ENCODE data around the gene MINK1.
"Not testable (repeated sequence)": the region's sequence is repeated elsewhere in the genome, so short reads cannot be mapped to it uniquely, and the experiment has no call there.

Gene MINK1

GRCh38 chr17:4812690-4813089 is 20.4 kb upstream of the MINK1 start:
- no peak for DNase-seq

DNA sequence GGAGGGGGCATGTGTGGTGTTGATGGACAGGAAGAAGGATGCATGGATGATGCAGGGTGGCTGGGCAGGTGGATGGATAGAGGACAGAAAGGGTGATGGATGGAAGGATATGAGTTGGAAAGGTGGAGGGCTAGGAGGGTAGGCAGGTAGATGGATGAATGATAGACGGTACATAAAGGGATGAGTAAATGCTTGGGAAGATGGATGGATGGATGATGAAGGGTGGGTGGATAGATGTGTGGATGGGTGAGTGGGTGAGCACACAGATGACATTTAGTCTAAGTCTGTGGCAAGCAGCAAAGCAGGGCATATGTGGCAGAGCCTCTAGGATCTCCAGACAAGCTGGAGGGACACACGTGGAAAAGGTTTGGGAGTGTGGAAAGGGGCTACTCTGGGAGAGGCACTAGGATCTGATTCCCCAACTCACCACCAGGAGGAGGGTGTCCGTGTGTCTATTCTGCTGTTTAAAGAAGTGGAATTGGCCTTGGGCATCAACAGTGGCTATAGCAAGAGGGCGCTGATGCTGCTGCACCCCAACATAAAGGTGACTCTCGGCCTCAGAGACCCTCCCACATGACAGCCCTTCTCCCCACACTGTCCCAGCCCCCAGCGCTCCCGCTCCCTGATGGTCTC is 18.0 kb upstream of the MINK1 start:
- no peak for DNase-seq

DNA sequence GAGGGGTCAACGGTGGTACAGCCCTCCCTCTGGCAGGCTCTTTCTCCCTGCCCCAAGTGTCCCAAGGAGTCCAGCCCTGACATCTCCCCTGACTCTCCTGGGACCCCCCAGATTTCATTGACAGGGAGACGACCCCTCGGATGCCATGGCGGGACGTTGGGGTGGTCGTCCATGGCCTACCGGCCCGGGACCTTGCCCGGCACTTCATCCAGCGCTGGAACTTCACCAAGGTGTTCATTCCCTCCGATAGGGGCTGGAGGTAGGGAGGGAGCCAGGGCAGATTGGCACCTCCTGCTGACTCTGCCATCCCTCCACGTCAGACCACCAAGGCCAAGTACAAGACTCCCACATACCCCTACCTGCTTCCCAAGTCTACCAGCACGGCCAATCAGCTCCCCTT is 16.3 kb upstream of the MINK1 start:
- no peak for DNase-seq

DNA sequence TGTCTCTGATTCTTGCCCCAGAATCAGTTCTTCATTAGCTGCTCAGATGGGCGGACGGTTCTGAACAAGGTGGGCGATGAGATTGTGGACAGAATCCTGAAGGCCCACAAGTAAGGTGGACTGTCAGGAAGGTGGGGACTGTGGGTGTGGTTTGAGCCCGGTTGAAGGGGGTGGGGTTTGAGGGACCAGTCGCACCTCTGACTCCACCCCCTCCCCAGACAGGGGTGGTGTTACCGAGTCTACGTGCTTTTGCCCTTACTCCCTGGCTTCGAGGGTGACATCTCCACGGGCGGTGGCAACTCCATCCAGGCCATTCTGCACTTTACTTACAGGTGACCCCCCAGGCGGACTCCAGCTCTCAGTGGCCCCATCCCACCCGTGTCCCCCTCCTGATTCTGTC is 14.9 kb upstream of the MINK1 start:
- DNase-seq, result no peak

GRCh38 chr17:4822835-4823234 is 10.3 kb upstream of the MINK1 start:
- no peak for DNase-seq

- DNase-seq, result no peak
Observed at GRCh38 chr17:4823373-4824089, 9.6 kb upstream of the MINK1 start.

DNA sequence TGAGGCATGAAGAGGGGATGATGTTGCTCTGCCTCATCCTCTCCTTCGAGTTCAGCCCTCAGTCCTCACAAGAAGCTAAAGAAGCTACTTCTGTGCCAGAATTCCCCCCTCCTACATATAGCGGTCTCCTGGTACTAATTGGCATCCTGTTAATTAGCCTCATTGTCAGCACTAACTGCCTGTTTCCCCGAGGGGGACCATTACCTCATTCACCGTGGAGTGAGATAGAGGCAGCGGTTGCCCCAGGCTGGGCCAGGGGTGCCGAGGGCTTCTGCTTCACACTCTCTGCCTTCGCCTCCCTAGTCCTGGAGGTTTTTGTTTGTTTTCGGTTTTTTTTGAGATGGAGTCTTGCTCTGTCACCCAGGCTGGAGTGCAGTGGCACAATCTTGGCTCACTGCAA is 5.7 kb upstream of the MINK1 start:
- no peak for DNase-seq

- DNase-seq, result not testable (repeated sequence)
Observed at GRCh38 chr17:4832829-4833177, 337 bp upstream of the MINK1 start.

DNA sequence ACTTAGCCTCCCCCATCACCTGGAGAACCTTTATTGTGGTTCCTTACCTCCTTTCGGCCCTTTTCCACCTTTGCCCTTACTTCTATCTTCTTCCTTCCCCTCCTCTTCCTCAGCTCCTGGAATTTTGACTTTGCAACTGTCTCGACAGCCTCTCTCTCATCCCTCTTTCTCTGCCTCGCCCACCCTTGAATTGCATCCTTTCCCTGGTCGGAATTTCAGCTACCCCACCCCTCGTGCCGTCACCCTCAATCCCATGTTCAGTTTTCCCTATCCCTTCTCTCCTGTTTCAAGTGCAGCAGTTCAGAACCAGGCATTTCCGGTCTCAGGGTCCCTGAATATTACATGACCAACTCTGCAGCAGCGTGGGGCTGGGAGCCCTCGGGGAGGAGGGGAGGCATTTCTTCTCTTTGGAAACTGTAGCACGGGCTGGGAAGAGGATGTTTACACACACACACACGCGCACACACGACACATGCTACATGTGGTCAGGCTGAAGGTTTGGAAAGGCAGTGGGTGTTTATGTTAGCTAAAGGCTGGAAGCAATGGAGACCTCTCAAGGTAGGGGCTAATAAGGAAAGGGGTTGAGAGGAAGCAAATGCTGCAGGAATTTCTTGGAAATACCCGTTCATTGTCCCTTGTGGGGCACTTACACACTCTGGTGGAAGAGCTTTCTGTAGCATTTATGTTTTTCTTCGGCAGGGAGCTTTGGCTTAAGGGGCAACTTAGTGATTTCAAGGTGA is 971 bp downstream of the MINK1 start:
- DNase-seq, result peak in 1 of 2 donors; percentile 10

GRCh38 chr17:4834681-4835020 is 1.5 kb downstream of the MINK1 start:
- no peak for DNase-seq

- DNase-seq, result no peak
Observed at GRCh38 chr17:4836221-4836620, 3.1 kb downstream of the MINK1 start.

GRCh38 chr17:4837471-4838308 is 4.5 kb downstream of the MINK1 start:
- no peak for DNase-seq

- no peak for DNase-seq
Observed at GRCh38 chr17:4838309-4838785, 5.2 kb downstream of the MINK1 start.

GRCh38 chr17:4839221-4839620 is 6.1 kb downstream of the MINK1 start:
- no peak for DNase-seq

GRCh38 chr17:4839965-4840892 is 7.1 kb downstream of the MINK1 start:
- no peak for DNase-seq

- DNase-seq, result peak in 1 of 2 donors; percentile 8
Observed at GRCh38 chr17:4840893-4841242, 7.7 kb downstream of the MINK1 start.

DNA sequence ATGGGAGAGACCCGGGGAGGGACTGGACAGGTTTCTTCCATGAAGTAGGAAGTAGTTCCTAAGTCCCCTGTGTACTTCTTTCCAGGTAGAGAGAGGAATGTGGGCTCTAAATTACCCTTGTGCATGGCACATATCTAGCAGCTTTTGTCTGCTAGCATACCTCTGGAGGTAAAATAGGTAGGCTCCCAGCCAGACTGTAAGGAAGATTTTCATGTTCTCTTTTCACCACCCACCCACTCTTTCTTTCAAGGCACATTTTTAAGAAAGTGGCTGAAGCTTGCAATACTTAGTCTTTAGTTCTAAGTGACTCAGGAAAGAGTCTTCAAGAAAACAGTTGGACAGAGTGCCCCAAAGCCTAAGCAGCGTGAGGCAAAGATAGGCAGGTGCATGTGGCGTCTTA is 9.2 kb downstream of the MINK1 start:
- no peak for DNase-seq

DNA sequence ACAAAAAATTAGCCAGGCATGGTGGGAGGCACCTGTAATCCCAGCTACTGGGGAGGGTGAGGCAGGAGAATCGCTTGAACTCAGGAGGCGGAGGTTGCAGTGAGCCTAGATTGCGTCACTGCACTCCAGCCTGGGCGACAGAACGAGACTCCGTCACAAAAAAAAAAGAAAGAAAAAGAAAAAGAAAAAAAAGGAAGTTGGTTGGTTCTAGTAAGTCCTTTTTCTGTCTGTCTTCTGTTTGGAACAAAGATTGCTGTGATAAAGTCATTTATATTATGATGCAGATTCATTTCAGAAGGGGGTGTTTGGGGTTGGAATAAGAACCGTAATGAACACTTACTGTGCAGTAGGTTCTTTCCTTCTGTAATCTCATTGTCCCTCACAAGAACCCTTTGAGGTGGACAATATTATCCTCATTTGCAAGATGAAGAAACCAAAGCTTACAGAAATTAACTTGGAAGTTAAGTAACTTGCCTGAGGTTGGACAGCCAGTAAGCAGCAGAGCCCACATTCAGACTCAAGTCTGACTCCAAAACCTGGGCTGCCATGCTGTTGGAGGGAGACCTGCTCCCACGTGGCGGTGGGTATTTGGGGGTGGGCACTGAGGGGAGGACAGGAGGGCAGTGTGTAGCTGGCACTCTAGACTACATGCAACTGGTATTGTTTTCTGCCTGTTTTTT is 10.3 kb downstream of the MINK1 start:
- no peak for DNase-seq

- peak; percentile 7 to 41 for DNase-seq
Observed at GRCh38 chr17:4845118-4845517, 12.0 kb downstream of the MINK1 start.

DNA sequence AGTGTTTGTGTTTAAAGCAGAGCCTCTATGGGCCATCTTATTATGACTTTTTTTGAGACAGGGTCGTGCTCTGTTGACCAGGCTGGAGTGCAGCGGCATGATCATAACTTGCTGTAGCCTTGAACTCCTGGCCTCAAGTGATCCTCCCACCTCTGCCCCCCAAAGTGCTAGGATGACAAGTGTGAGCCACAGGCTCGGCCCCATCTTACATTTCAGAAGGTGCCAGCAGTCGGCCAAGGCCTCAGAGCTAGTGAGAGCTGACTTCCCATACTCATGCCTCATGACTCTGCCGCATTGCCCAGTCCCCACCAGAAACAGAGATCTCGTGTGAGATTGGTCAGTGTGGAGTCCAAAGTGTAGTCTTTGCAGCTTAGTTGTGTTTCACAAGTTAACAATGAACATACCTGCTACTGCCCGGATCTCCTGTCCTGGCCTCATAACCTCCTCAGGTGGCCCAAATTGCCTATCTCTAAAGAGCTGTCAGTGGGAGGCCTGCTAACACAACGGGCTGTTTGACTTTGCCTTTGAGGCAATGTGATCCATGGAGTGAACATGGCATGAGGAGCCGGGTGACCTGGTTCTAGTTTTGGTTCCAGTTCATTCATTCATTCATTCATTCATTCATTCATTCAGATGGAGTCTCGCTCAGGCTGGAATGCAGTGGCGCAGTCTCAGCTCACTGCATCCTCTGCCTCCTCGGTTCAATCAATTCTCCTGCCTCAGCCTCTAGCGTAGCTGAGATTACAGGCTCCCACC is 13.7 kb downstream of the MINK1 start:
- DNase-seq, result no peak

DNA sequence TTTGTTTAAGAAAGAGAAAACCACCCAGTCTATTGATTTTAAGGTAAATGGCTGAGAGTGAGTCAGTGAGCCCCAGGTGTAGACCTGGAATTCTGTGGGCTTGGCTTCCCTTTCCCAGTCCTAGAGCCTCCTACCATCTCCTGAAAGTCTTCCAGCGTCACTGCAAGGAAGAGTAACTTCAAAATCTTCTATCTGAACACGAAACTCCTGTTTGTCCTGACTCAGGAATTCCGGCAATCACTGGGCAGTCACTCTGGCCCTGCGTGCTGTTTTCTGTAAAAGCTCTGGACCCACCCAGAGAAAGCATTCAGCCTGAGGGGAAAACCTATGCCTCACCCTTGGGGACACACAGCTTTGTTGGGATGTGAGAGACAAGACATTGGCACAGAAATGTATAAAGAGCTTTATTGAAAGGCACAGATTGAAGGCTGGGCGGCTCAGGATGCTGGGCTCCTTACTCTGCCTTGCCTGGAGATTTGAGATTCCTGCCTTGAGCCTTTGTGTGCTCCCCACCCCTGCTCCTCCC is 15.9 kb downstream of the MINK1 start:
- DNase-seq, result no peak

Measured in CD4-positive, alpha-beta T cell treated with Interferon alpha-2 for 1 hour (primary cell).